HPDE6-E6E7 (cell line): ENCODE results near the gene TMEM44.

ENCODE experiments used
- DNase-seq: peaks from one replicate; pipeline ENCODE4 v3.0.0; 2011; ENCODE audit warnings: missing footprints; ENCODE audit errors: extremely low spot score

Gene TMEM44, protein sequence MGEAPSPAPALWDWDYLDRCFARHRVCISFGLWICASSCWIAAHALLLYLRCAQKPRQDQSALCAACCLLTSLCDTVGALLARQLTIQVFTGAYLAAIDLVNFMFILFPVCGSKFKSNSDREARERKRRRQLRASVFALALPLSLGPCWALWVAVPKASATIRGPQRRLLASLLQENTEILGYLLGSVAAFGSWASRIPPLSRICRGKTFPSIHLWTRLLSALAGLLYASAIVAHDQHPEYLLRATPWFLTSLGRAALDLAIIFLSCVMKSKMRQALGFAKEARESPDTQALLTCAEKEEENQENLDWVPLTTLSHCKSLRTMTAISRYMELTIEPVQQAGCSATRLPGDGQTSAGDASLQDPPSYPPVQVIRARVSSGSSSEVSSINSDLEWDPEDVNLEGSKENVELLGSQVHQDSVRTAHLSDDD

DNA sequence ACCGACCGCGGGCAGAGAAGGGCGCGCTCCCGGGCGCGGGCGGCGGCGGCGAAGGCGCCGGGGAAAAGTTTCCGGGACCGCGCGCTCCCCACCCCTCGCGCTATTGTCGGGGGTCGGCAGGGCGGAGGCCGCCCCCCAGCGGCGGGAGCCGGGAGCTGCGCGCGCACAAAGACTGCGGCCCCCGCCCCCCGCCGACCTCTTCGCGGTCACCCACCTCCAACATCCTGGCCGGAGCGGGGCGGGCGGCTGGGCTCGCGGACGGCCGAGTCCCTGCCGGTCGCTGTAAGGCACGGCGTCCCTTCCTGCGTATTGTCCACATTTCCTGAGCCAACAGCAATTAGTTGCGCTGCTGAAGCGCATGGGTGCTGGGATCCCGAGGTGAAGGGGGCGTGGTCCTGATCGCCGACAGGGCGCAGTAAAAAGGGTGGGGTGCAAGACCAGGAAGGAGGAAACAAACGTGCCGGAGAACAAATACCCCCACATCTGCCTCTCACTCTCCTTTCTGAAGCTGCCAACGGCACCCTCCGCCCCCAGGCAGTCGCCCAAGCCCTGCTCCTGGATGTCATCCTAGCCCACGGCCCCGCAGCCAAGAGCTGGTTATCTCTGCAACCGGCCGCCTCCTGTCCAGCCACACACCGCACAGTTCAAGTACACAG is at the start of gene TMEM44:
Gene TMEM44 (minus strand): TSS at position 71 of the 656 bp plus-strand sequence. CDS start 204 bp downstream, outside the sequence.
- peak; percentile 77 for DNase-seq

DNA sequence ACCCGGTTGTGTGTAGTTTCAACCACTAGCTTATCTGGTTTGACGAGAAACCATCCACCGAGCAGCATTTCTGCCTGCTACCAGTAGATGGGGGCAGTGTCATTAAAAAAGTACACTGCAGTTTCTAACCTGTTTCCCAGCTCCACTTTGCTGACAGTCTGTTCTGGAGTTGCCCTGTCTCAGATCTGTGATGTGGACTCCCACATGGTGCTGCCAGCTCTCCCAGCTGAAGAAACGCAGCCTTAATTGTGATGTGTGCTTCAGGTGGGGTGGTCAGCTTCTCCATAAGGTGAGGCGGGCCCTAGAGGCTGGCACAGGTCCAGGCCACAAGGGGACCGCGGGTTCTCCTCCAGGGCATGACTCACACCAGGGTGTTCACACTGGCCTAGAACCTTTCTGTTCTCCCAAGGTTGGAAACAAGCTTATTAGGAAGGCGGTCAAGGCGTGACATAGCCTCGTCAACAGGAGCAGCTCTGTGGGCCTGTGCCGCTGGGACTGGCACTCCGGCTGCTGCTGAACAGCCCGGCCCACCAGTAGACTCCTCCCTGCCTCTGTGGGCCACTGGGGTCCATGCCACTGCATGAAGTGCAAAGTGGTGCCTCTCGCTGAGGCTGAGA is 49.6 kb upstream of the TMEM44 start:
- DNase-seq: peak; percentile 84

DNA sequence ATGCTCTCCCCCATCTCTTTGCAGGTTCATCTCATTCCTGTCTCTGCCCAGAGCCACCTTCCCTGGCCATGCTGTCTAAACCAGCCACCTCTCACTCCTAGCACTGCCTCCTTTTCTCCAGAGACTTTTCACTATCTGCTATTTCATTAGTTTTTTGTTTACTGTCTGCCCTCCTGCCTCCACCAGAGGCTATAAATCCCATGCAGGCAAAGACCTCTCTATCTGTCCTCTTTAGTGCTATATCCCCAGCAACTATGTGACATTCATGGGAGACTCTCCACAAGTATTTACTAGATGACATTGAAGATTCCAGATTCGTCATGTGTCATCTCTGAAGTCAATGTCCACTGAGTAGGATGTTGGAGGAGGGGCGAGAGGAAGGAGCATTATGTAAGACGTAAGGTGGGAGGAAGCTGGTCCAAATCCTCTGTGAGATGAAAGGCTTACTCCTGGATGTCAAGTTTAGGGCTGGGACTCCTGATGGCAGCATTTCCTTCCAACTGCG is 49.0 kb upstream of the TMEM44 start:
- no peak for DNase-seq

DNA sequence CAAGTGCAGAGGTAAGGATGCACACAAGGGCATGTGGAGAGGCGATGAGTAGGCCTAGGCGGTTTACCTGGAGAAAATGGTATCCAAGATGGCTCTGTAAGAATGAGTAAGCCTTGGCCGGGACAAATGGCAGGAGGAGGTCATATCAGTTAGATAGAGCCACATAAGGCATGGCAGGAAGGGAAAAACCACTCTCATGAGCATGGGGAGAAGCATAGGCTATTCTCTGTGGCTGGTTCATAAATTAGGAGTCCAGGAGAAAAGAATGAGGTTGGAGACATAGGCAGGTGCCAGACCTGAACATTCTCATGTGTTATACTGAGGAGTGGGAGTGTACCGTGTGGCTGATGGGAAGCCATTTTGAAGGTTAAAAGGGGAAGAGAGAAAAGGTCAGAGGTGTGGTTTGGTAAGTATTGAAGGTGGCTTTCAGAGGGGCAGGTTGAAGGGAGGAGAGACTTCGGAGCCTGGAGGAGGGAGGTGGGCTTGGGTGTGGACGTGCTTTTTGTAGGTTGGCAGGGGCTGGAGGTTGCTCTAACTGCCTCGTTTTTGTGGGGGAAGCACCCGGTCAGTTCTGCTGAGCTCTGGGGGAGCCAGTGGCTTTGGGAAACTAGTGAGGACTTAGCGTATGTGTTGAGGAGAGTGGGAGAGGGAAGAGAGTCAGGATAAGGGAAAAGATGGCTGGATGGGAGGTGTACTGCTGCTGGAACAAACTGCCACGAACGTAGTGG is 47.8 kb upstream of the TMEM44 start:
- DNase-seq: no peak

DNA sequence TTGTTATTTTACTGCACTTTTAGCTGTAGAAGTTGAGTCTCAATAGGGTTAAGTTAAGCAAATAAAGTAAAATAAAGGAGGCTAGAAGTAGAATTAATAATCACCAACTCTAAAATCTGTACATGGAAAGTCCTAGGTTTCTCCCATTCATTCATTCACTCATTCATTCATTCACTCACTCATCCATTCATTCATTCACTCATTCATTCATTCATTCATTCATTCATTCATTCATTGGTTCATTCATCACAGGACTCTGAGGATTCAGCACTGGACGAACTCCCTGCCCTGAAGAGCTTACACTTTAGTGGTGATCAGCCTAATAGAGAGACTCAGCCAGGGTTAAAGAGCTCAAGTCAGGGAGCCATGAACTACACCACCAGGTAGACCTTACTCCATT is 43.3 kb upstream of the TMEM44 start:
- DNase-seq: no peak

DNA sequence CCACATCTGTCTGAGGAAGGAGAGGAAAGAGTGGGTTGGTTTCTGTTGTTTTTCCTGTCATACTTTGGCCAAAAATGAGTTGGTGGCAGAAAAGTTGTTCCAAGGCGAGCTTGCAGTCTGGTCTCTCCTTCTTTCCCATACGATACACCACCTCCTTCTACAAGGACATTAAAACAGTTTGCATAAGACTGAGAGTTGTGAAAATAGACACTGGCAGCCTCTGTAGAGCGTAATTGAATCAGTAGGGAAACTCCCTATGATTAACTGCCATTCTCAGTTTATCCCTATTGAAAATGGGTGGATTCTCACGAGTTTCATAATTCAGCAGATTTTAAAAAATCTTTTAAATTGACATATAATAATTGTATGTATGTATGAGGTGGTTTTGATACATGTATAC is 42.5 kb upstream of the TMEM44 start:
- no peak for DNase-seq

DNA sequence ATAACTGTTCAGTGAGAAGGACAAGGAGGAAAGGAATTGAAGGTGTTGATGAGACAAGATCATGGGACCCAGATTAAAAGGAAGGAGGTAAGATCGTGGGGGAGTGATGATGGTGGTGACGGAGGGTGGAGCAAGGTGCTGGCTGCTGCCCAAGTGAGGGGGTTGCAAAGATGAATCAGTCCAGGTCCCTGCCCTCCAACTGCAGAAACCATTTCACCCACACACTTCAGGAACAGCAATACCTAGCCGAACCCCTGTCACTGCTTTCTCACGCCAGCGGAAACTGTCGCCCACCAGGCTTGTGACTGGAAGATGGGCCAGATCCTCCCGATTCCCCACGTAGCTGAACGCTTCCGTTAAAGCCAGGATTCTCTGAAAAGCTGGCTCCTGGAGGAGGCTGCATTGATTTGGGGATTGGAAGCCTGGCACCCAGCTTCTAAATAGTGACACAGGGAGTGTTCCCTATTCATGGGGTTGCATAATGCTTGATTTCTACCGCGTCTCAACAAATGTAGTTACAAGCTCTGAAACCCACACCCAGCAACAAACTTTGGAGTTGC is 41.9 kb upstream of the TMEM44 start:
- DNase-seq: no peak

DNA sequence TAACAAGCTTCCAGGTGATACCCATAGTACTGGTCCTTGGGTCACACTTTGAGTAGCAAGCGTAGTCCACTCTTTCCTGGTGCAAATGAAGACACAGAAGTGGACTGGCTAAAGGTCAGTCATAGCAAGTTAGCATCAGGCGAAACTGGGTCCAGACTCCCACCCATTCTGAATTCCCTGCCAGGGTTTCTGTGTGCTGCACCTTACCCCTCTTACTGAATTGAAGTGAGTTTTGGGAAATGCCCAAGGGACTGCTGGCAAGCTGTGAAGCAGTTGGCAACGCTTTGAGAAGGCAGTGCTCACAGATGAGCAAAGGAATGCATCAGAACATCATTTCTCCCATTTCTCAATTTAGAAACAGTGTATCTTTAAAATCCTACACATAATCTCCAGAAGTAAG is 40.5 kb upstream of the TMEM44 start:
- no peak for DNase-seq

DNA sequence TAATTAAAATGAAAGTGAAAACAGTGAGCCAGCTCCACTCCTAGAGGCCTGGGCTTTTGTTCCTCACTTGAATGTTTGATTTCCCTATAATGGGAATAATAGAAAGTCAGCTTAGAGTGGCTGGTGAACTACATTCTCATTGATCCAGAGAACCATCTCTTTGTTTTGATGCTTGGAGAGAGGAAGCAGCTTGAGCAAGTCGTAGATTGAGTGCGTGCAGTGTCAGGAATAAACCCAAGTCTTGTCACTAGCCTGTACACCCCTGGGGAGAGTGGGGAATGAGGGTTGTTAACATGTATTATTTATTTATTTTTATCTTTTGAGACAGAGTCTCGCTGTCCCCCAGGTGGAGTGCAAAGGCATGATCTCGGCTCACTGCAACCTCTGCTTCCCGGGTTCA is 39.7 kb upstream of the TMEM44 start:
- DNase-seq: no peak

DNA sequence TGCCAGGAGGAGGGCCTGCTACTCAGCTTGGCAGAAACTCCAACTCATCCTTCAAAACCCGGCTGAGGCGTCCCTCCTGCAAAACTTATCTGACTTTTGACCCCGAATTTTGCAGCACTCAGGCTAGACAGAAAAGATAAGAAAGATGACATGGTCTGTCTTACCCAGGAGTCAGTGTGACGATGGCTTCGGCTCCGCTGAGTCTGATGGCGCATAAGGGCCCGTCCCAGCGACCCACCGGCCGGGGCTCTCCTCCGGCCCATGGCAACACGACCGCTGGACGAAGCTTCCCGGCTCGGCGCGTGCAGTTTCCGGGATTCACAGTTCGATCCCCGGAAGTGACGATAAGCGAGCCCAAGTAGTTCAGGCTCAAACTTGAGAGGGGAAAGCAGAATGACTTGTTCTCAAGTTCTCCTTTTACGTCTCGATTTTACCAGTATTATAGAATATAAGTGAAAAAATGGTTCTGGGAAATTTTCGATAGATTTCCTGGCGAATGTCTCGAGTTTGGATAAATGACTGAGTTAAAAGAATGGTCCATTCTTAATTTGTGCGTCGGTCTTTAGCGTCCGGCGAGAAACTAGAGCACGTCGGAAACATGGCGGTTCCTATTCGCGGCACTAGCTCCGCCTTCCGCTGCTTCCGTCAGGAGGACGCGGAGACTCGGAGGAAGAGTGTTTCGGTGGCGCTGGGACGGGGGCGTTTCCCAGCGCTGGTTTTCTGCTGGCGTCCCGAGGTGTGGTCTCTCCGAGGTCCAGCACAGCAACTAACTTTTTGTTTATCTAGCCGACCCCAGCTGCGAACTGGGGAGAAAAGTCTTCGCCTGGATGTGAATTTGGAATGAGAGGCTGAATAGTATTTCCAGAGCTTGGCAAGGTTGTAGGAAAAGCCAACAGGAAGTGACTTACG is 38.9 kb upstream of the TMEM44 start, which contains the start of gene LSG1:
Gene LSG1 (minus strand): TSS at position 292 of the 909 bp plus-strand sequence. CDS start 29 bp downstream, at position 263.
- DNase-seq: peak; percentile 86

DNA sequence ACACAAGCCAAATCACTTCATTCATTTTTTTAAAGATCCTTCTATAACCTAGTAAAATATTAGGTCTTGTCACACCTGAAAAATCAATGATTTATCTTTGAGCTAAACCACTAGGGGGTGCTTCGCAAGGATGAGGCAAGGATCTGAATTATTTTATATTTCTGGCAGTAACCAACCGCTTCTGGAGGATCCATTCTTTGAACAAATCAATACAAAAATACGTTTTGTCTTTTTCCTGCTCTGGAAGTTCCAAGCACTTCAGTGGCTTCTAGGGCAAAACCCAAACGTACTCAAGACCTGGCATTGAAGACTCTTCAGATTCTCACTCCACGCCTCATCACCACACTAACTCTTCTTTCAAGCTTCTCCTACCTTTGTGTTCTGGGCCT is 38.3 kb upstream of the TMEM44 start:
- peak; percentile 35 for DNase-seq

DNA sequence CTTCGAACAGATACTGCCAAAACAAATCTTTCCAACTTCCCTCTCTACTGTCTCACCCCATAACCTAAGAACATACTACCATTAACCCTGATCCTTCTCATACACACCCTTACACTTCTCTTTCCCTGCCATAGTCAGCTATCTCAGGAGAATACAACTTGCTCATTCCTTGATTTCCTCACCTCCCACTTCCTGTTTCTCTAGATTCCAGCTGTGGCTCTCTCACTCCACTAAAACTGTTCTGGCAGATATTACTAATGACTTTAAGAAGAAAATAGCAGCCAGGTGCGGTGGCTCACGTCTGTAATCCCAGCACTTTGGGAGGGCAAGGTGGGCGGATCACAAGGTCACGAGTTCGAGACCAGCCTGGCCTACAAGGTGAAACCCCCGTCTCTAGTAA is 34.1 kb upstream of the TMEM44 start:
- DNase-seq: no peak

DNA sequence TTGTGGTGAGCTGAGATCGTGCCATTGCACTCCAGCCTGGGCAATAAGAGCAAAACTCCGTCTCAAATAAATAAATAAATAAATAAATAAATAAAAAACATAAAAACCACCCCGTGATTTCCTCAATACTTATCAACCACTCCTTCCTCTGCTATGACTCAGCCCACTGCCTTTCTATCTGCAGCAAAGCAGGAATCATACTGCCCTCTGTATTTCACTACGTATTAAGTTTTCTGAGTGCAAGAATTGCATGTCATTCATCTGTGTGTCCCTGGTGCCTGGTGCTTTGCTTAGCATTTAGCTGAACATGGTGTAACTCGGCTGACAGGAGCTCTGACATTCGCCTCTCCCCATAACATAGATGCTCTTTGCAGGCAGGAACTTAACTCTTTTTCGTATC is 31.6 kb upstream of the TMEM44 start:
- no peak for DNase-seq

DNA sequence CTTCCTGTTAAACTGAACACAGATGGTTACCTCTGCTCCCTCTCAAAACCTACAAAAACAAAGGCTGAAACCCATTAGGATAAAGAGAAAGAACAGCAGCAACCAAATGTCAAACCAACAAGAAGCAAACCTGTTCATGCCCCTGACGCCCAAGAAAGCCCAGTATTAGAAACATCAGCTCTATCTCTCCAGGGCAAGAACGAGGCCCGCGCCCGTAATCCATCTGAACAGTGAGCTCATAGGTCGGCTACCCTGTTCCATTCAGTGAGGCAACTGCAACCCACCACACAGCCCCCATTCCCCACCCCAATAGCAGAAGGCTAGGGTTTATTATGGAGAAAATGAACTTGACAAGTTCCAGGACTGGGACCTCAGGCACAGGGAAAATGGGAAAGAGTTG is 28.7 kb upstream of the TMEM44 start:
- no peak for DNase-seq

DNA sequence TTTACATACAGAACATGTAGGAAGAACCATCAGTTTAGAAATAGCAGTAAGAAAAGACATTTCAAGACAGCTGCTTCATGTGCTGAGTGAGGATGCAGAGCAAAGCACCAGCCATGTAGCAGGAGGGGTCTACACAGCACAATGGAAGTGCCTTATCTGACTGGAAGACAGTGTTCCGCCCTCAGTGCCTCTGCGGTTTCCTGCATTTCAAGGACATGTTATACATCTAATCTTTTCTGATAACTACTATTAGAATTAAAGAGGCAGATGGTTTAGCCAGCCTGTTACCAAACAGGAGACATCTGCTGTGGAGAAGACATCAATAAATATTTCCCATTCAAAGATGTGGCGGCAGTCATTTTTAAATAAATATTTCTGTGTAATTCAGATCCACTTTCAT is 28.2 kb upstream of the TMEM44 start:
- DNase-seq: no peak

DNA sequence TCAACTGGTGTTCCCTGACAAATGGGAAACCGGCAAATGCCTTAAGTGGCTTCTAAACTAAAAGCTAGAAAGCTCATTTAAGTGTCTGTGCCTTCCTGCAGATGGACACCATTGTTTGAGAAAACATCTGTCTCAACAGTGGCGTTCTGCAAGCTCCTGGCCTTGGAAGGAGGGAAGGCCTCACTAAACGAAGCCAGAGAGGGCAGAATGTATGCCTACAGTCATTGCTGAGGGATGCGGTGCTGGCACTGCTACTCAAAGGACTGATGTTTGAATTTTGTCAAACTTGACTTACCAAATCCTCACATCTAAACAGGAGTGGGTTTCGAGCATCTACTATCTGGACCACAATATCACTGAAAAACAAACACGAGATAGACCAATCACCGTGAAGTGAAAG is 26.6 kb upstream of the TMEM44 start:
- DNase-seq: no peak

DNA sequence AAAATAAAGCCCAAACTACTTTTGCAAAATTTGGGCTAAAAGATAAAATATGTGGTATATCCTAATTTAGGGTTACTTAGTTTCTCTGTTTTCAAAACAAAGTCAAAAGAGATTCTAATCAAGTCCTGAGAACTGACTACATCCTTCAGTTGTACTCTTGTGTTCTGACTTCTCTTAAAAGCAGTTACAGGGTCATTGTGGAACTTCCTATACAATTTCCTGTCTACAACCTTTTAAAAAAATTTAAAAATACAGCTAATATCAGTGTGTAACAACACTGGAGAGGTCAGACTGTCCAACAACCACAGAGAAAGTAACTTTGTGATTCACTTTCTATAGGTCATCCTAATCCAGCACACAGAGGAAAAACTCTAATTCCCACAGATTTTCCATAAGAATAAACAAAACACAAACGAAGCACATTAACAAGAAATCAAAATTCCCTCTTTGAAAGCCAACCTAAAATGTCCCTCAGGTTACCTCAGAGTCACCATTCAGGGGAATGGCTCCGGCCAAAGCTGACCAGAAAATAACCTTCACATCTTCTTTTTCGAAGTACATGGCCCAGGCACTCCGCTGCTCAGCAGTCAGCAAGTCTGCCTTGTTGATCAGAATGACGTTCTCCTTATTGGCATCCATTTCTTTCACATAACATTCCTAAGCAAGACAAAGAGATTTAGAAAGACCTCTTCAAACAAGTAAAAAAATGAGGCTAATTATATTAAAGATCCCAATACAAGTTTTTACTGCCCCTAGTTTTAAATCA is 25.4 kb upstream of the TMEM44 start:
- no peak for DNase-seq

DNA sequence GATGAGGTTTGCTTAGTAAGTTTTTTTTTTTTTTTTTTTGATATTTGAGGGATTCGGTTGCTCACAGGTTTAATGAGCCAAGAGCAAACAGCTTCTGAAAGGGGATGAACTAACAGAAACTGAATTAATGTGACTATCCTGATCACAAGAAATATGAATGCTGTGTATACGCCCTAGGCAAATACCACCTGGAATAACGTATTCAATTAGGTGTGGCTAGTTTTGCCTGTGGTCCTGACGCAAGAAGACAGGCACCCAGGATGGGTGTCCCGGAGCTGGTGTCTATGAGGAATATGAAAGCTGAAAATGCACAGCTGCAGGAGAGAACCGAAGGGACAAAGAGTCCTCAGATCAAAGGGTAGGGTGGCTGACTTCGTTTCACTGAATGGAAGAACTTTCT is 24.2 kb upstream of the TMEM44 start:
- DNase-seq: no peak

DNA sequence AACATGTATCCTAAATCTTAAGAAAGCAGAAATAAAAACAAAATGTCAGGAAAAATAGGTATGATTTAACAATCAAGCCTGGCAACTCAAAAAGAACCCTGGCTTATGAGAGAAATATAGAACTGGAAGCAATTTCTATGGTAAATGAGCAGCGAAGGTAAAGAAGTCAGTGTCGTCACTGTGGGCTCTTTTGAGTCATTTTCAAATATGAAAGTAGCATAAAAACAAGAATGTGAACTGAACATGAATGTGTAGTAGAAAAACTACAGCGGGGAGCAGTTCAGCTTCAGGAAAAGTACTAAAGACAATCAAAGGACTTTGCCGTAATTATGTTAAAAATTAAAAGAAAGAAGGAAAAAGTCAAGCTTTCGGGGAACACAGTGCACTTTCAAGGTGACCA is 21.2 kb upstream of the TMEM44 start:
- DNase-seq: no peak

DNA sequence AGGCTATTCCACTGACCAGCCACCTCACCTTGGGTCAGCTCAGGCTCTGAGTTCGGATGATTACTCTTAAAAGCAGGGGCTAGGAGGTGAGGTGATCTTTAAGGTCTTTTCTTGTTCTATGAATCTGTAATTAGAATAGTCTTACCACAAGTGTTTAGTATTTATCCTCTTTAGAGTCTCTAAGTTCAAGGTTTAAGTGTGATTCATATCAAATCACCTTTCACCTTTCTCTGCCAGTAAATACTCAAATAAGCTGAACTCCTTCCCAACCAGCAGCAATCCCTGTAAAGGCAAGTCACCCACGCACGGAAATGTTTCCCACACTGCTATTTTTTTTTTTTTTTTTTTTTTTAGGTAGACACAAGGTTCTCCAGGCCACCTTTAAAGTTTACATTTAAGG is 14.5 kb upstream of the TMEM44 start:
- no peak for DNase-seq
